Ammon's horn (tissue), 1 donor: ENCODE measurements around the gene ATPAF1.
"Not testable (repeated sequence)": the region's sequence is repeated elsewhere in the genome, so short reads cannot be mapped to it uniquely, and the experiment has no call there.

Experiments
- DNase-seq: peaks from one replicate; pipeline ENCODE4 v3.0.0-alpha.2; 2016; ENCODE audit warnings: low spot score

The ATPAF1 gene, protein sequence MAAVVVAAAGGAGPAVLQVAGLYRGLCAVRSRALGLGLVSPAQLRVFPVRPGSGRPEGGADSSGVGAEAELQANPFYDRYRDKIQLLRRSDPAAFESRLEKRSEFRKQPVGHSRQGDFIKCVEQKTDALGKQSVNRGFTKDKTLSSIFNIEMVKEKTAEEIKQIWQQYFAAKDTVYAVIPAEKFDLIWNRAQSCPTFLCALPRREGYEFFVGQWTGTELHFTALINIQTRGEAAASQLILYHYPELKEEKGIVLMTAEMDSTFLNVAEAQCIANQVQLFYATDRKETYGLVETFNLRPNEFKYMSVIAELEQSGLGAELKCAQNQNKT

DNA sequence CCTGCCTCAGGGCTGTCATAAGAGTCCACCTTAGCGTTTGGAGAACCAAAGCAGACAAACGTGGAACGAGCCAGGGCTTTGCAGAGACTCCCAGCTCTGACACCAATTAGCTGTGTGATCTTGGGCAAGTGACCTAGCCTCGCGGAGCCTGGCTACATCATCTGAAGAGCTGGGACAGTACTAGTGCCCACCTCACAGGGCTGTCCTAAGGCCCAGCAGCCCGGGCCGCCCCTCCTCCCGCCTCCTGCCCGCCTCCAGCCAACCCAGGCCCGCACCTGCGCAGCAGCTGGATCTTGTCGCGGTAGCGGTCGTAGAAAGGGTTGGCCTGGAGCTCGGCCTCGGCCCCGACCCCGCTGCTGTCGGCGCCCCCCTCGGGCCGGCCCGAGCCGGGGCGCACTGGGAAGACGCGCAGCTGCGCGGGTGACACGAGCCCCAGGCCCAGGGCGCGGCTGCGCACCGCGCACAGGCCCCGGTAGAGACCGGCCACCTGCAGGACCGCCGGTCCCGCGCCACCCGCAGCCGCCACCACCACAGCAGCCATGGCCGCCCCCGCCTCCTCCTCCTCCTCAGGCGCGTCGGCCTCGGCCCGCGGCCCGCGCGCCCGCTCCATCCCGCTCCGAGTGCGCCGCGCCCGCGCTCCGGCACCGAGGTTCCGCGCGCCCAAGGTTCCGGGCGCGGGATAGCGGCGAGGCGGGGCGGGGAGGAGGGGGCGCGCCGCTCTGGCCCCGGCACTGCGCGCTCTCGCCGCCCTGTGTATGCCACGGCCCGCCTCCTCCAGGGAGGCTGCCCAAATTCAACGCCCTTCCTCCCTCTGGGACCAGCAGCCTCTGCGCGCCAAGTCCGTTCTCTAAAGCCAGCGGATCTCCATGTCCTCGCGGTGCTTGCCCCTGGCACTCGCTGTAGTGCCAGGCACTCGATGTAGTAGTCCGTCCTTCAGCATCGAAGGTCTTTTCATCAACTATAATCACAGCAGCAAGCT lies at the start of gene ATPAF1:
Gene ATPAF1 (minus strand): TSS at position 583 of the 979 bp plus-strand sequence. CDS start 42 bp downstream, at position 541.
- DNase-seq = peak; percentile 82

DNA sequence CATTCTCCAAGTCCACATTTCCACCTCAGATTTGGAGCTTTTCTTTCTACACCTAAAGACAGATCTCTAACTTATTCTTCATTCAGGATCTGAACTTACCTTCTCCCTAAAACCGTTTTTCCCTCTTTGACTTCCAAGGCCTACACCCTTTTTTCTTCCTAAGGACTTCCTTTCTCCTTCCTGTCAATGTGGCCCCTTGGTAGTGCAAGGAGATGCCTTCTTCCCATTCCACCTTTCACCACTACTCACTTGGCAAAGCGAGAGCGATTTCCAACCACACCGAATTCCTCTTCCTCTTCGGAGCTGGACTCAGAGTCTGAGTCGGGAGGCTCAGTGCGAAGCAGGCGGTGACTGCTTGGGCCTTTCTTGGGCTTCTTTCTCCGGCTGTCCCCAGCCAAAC lies 49.5 kb upstream of the ATPAF1 start:
- DNase-seq = no peak

DNA sequence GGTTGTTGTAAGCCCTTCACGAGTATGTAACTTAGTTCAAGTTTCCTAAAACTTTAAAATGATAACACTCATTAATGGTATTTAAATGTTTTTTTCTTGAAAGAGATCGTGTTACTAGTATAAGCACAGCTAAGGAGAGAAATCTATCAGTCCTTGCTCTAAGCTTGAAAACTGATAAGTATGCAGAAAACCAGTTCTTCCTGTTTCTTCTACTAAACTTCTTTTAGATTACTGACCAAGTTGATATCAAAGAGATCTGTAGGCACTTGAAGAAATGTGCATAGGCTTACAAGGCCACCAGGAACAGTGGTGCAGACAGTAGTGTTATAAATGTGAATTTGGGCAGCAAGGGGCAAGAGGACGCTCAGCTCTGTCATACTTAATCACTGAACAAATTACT lies 46.8 kb upstream of the ATPAF1 start:
- DNase-seq = no peak

DNA sequence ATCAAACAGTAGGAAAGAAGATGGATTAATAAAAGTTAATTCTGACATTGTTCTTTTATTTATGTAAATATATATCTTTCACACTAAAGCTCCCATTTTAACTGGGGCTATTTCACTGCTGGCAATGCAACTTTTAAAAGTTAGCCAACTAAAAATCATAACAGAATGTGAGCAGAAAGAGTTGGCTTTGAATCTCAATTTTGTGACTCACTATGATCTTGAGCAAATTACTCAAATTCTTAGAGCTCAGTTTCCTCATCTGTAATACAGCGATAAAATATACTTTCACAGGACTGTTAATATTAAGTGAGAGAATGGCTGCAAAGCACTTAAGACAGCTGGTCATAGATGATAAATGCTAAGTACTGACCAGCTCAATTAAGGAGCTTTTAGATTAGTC lies 40.0 kb upstream of the ATPAF1 start:
- DNase-seq = no peak

DNA sequence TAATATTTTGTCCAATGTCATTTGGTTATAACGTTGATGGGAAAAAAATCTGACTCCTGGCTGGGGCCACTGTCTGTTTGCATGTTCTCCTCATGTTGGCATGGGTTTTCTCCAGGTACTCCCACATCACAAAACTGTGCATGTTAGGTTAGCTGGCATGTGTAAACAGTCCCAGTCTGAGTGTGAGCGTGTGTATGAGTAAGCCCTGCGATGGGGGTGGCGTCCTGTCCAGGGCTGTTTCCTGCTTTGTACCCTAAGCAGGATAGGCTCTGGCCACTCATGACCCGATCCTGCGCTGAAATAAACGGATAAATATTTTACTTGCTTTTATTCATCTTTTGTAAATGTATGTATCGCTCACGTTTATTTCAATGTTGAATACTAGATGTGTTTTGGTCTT lies 37.2 kb upstream of the ATPAF1 start:
- no peak for DNase-seq

DNA sequence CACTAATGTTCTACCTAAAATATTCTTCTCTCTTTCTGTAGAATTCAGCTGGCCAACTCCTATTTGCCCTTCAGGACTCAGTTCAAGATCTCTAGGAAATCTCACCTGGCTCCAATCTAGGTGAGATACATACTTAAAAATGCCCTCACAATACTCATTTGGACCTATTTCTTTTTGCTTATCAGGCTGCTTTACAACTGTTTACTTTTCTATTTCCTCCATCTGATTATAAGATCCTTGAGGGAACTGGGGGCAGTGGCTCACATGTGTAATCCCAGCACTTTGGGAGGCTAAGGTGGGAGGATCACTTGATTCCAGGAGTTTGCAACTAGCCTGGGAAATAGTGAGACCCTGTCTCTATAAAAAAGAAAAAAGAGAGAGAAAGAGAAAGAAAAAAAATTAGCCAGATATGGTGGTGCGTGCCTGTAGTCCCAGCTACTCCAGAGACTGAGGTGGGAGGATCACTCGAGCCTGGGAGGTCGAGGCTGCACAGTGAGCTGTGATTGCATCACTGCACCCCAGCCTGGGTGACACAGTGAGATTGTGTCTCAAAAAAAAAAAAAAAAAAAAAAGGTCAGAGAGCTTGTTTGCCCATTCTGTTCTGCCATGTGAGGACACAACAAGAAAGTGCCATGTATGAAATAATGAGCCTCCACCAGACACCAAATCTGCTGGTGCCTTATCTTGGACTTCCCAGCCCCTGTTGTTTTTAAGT lies 35.9 kb upstream of the ATPAF1 start:
- DNase-seq = no peak

DNA sequence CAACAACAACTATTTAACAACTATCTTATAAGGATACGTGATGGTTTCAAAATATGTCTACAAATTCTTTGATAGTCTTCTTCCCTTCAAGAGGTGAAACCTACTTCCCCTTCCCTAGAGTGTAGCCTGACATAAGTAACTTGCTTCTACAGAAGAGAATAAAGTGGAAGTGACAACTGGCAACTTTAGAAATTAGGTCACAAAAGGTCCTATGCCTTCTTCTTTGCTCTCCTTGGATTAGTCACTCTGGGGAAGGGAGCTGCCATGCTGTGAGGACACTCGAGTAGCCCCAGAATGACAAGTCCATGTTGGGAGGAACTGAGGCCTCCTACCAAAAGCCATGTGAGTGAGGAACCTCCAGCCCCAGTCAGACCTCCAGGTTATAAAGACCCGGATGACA lies 31.5 kb upstream of the ATPAF1 start:
- no peak for DNase-seq

DNA sequence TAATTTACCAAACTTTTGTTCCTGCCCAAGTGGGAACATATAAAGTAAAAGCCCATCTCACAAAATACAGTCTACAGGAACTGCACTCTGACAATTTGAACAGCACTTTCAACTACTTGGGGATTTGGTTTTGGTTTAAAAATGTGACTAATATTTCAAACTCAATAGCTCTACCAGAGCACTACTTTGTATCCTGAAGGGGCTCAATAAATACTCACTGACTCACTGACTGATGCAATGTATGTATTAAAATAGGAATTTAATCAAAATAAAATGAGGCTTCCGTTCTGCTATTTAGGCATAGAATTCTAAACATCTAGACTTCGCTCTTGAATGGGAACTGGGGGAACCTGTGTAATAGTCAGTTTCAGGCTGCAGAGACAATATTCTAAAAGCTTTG lies 28.9 kb upstream of the ATPAF1 start:
- DNase-seq = no peak

DNA sequence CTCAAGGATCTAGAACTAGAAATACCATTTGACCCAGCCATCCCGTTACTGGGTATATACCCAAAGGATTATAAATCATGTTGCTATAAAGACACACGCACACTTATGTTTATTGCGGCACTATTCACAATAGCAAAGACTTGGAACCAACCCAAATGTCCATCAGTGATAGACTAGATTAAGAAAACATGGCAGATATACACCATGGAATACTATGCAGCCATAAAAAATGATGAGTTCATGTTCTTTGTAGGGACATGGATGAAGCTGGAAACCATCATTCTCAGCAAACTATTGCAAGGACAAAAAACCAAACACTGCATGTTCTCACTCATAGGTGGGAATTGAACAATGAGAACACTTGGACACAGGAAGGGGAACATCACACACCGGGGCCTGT lies 26.5 kb upstream of the ATPAF1 start:
- DNase-seq = not testable (repeated sequence)

DNA sequence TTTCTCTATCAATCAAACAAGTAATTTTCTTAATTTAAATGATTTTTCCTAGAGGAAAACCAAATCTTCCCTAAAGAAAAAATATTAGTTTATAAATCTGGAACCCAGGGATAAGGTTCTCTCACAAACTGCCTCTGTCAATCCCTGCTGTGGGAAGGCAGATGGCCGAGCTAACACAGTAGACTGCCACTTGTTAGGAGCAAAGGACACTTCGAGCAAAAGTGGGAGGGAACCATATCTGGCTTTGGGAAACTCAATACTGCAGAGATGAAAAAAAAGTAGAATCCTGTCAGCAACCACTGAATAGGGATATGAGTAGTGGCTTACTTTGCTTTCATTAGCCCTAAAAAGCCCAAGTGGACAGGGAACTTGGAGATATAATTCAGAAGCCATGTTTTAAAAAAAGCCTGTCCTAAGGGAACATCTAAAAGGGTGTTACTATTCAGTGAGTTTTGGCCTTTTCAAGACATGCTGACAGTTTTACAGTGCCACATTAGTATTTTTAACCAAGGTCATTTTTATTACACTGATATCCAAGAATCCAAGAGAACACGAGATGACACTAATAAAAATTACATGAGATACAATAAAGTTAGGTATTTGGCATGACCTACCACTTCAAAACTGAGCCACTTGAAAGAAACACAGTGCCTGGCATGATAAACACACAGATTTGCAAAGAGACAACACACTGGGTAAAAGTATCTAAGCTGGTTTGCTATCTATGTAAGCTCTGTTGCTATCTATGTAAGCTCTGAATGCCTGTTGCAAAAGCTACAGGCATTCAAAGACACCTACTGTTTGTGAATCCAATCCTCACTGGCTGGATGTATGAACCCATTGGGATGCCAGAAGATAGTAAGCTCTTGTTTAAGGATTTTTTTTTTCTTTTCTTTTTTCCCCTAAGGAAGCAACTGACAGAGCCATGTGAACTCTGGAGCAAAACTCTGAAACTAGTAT lies 24.9 kb upstream of the ATPAF1 start:
- DNase-seq = no peak

DNA sequence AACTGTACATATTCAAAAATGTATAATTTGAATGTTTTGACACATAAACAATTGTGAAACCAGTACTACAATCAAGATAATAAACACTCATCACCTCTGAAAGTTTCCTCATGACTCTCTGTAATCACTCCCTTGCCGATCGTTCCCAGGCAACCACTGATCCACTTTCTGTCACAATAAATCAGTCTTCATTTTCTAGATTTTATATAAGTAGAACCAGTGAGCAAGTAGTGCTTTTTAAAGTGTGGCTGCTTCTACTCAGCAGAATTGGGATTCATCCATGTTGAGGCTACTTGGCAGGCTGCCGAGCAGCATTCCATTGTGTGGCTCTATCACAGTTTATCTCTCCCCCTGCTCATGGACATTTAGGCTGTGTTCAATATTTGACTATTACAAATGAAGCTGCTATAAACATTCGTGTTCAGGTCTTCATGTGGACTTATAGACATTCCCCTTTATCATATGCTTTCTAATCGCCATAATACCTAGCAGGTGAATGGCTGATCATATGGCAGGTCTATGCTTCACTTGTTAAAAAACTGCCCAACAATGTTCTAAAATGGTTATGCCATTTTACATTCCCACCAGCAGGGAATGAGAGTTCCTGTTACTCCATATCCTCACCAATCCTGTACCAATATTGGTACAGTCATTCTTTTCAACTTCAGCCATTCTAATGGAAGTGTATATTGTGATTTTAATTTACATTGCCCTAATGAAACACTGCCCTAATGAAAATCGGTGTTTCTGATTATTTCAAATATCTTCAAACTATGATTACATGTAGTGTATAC lies 24.0 kb upstream of the ATPAF1 start:
- peak; percentile 39 for DNase-seq

DNA sequence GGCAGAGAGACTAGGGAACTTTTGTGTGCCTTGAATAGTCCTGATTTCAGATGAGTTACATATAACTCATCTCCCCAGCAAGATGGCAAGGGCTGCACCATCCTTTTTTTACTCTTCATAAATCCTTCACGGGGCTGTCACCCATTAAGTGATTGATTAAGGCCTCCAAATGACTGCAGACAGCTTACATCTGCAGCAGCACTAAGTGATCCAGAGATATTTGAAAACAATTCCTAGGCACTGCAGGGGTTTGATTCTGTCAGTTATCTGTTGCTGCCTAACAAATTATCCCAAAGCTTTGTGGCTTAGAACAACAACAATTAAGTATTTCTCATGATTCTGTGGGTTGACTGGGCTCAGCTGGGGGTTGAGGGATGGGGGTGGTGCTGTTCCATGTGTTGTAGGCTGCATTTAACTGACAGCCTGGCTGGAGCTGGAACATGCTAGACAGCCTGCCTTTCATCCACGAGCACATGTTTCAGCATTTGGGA lies 22.8 kb upstream of the ATPAF1 start:
- DNase-seq = peak; percentile 74

DNA sequence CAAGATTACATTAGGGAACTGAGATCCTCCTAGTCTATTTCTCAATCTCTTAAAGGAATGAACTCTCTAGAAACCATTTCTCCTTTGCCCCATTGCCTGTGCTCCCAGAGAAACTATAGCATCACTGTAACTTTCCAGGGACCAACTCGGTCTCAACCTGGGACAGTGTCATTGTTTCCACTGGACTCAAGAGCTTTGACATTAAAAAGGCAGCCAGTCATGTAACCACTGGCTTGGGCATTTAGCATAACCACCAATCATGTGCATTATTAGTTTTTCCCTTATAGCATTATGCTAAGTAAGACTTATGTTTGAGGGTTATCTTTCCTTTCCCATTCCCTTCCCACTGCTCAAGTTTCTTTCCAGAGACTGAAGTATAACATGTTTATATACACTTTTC lies 21.7 kb upstream of the ATPAF1 start:
- DNase-seq = no peak

DNA sequence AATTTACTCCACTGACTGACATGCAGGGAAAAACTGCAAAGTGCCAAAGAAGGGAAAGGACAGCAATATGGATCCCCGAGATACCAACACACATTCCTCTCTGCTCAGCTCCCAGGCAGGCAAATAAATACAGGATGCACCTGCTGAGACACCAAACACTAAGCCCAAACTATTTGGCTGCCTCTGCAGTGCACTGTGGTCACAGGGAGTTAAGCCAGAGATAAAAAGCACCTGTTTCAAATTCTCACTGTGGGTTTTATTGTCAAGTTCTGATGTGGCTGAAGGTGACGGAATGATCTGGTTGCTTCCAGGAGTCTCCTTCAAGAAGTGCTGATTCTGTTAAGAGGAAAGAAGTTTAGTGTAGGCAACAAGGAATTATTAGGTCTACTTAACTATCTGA lies 21.2 kb upstream of the ATPAF1 start:
- DNase-seq = no peak

DNA sequence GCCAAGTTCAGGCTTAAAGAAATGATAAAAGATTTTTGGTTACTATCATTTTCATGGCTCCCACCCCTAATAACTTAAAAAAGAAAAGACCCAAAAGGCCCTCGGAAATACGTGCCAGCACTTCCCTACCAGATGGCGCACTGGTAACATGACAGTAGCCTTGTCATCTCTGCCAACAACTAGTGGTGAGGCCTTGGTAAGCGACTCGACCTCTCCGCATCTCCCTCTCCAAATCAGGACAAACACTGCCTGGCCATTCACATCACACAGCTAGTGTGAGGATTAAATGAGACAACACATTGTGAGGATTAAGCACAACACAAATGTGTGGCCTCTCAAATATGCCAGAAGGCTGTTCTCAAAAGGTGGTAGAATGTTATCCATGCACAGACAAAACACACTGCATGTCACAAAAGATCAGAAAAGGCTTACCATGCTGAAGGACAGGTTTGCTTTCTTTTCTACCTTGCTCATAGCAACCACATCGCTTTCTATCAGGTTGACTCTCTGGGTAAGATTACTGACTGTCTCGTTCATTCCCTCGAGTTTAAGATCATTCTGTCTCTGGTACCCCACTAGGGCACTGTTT lies 19.9 kb upstream of the ATPAF1 start:
- peak; percentile 21 for DNase-seq

DNA sequence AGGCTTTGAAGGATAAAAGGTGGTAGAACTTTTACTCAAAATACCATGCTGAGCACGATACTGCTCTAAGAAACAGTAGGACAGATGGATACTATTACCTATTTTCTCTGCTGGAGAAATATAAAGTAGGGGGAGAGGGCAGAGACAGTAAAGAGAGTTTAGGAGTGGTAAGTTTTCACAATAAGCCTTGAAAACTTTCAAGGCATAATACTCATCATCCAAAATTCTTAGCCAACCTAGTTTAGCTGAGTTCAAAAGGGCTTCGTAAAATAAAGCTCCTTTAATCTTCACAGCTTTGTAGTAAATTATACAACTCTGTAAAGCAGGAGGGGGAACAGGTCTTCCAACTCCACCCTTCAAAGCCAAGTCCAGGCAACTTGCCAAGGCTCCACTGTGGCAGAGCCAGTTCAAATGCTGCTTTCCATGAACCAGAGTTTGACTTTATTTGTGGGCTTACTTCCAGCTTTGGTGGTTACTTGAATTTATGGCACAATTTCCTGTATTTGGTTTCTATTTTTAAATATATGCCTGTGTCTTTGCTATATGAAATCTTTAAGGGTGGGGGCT lies 19.0 kb upstream of the ATPAF1 start:
- DNase-seq = peak; percentile 63

DNA sequence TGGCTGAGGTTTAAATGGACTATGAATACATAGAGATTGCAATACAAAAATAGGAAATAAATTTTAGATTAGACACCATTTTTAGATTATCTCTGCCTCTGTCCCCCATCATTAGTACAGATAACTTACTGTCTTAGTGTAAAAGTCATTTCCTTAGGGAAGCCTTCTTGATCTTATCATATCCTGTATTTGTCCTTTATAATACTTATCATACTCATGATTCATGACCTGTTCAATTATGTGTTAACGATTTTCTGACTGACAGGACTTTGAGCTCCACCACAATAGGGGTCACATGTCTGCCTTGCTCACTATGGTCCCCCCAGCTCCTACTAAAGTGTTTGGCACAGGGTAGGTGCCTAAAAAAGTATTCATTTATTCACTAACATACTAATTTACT lies 18.1 kb upstream of the ATPAF1 start:
- DNase-seq = no peak

DNA sequence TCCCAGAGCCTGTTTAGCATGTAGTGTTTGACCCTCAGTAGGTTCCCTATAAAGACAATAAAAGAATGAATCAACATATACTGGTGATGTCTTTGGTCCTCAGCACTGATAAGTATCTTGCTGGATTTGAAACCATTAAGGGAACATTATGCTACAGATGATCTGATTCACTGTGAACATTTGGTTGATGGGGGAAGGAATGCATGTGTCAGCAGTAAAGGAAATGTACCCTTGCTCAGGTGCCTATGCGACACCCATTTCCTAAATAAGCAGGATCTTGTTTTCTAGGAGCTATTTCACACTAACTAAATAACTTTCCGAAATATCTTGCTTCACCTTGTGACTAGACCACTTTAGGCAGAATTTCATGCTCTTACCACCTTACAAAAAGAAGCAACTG lies 16.5 kb upstream of the ATPAF1 start:
- DNase-seq = no peak

DNA sequence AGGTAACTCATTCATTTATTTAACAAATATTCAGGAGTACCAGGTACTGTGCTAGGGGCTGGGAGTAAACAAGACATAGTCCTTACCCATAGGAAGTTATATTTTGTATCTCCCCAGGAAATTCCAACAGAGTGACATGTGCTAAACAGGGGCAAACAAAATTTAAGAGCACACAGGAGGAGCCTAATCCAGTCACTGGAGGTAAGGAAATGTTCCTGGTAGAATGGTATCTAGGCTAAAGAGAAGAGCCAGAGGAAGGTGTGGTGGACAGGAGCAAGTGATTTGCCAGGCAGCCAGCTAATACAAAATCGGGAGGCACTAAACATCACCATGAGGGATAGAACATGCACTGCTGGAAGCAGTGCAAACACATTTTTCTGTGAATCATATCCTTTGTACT lies 13.9 kb upstream of the ATPAF1 start:
- no peak for DNase-seq
